ENCODE data around the gene MYO1E.

- no peak for TF ChIP-seq CTCF (IDR thresholded peaks at IDR 0.05)
- TF ChIP-seq POLR2A (IDR thresholded peaks at IDR 0.05) = no peak
- no peak for TF ChIP-seq POLR2AphosphoS5 (IDR thresholded peaks at IDR 0.05)
Measured at GRCh38 chr15:59197454-59197853, 175.2 kb downstream of the MYO1E start.

Data from prostate gland (tissue), 2 donors.